Measurements from ENCODE around the gene DOK3.
A peak's percentile ranks its signal among the peaks of the same experiment; 100 is the strongest.
"Not testable (repeated sequence)": the region's sequence is repeated elsewhere in the genome, so short reads cannot be mapped to it uniquely, and the experiment has no call there.

Gene DOK3

DNA sequence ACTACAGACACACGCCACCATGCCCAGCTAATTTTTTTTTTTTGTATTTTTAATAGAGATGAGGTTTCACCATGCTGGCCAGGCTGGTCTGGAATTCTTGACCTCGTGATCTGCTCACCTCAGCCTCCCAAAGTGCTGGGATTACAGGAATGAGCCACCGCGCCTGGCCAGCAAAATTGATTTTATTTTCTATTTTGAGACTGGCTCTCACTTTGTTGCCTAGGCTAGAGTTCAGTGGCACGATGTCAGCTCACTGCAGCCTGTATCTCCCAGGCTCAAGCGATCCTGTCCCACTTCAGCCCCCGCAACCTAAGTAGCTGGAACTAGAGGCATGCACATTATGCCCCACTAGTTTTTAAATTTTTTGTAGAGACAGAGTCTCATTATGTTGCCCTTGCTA is 24.8 kb upstream of the DOK3 start:
- not testable (repeated sequence) for DNase-seq

GRCh38 chr5:177531209-177531940 is 21.7 kb upstream of the DOK3 start:
- DNase-seq = no peak

DNA sequence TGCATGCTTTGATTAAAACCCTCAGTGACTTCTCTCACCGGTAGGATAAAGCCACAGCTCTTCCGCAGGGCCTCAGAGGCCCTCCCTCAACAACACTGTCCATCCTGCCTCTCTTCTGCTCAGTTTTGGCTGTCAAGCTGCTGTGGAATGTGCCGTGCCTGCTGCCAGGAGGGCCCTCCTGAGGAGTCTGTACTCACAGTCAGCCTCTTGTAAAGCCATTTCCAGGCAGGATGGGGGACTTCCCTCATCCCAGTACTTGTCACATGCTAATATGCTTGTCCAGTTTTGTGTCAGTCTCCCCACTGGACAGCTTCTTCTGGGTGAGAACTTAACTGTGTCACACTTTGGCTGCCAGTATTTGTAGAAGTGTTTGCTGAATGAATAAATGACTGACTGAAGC is 21.0 kb upstream of the DOK3 start:
- no peak for DNase-seq

DNA sequence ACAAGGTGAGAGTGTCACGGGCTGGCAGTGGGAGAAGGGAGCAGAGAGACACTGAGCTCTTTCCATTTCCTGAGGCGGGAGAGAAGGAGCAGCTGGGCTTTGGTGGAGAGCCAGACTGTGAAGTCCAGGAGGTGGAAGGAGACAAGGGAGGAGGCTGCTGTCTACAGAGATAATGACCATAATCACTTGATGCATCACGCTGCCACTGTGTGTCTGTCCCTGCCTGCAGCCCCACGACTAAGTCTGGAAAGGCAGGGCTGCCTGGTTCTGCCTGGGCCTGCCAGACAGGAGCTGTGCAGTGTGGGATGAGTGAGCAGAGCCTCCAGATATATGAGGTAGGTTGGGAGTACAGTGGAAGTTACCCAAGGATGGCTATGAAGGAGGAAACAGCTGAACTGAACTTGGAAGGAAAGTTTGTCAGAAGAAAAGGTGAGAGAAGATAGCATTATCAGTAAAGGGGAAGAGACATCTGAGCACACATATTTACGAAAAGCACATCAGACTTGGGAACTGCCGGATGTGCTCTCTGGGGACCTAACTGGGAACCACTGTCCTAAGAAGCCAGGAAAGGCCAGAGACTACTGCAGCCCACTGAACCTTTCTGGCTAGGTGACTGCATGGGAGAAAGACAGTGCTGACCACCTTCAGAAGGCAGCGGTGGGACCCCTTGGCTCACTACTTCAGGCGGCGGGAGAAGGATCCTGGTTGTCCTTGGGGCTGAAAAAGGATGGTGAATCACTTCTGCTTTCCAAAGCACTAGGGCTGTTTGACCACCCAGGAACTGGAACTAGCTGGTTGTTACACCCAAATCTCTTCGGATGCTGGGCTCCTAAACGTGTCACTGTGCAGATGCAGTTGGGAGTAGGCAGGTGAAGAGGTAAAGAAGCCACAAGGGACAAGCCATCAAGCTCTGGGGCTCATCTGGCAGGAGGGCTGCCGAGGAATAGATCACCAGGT is 19.9 kb upstream of the DOK3 start:
- no peak for DNase-seq

DNA sequence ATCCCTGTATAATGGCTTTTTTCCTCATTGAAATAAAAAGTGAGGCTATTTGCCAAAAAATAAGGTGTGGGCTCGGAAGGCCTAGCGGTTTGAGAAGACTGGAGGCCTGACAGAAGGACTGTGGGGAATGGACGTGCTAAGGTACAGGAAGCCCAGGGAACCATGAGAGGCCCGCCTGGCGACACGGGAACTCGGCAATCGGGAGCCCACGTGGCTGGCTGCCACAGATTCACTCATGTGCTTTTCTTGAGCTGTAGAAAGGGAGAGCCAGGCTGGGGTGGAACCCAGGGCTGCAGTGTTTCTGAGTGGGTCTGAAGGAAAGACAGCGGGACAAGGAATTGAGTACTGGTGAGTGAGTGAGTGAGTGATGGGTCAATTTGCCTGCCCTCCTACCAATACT is 19.0 kb upstream of the DOK3 start:
- no peak for DNase-seq

- DNase-seq = no peak
Measured at GRCh38 chr5:177527595-177527994, 18.0 kb upstream of the DOK3 start.

GRCh38 chr5:177526791-177527190 is 17.2 kb upstream of the DOK3 start:
- no peak for DNase-seq

DNA sequence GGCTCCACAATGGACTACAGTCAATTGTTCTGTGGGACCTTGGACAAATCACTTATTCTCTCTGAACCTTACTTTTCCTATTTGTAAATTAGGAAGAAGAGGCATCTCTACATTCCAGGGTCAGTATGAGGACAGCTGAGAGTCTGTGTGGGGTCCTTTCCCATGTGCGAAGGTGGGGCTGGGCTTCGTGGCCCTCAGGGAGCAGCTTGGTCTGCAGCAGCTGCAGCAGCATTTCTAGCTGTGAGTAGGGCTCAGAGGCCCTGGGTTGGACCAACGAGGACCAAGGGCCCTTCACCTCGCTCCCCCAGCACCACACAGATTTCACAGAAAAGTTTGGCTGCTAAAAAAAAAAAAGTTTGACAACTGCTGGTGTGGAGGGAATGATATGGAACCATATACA is 16.6 kb upstream of the DOK3 start:
- DNase-seq = no peak

GRCh38 chr5:177524941-177525655 is 15.5 kb upstream of the DOK3 start:
- no peak for DNase-seq

DNA sequence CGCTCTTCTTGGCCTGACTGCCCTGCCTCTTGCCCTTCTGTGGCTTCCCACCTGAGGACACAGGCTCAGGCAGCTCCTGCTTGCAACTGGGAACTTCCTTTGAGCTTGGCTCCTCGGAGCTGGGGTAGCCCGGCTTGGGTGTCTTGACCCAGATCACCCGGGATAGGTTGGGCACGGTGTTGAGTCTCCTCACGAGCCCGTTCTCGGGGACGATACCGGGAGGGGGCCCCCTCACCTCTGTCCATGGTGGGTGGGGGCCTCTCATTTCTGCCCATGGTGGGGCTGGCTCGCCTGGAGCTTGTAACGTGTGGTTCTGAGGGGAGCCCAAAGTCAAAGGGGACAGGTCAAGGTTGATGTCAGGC is 14.9 kb upstream of the DOK3 start:
- no peak for DNase-seq

DNA sequence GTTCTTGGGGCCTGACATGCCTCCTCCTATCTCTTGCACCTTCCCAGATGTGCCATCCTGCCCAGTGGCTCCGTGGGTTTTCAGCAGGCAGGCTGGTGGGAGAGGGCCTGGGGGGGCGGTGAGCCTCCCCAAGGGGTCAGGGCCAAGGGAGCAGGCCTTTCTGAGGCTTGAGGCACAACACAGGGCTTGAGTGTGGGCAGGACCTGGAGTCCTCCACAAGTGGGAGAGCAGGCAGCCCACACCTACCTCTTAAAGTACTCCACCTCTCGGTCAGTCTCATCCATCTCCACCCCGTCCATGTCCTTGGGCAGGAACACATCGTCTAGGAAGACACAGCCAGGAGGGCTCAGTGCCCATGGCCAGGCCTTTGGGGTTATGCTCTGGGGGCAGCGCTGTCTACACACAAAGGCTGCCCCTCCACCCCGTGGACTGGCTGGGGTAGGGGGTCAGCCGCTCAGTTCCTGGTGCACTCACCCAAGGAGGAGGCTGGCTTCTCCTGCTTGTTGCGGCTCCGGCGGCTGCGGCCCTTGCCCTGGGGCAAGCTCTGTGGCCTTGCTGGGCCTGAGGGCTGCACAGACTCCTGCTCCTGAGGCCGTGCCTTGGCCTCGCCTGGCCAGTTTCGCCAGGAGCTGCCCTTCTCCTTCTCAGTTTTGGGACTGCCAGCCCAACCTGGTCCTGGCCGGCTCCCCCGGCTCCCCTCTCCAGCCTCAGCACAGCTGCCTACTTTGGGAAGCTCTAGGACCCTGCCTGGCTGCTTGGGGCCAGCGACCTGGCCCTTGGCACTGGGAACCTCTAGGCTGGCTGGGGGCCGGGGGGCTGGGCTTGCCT is 14.3 kb upstream of the DOK3 start:
- DNase-seq = no peak

DNA sequence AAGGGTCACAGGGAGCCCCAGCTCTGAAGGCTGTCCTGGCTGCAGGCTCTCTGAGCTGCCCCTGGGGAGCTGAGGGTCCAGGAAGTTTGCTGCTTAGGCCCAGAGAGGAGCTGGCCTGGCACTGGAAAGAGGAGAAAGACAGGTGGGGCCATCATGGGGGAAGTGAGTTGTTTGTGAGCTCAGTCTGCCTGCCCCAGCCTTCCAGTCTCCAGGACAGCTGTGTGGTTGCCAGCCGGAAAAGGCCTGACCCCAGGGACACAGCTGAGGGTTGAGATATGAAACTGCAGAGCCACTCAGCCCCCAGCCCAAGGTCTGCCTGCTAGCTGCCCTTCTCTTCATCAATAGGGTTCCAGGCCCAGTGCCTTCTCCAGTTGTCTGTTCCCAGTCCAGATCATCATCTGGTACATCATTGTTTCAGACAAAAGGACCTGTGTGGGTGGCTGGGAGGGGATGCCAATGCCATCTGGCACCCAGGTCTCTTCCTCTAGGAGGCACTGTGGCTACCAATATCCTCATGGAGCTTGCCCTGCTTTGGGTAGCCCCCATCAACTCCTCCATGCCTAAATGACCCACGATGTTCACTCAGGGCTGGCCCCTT is 11.4 kb upstream of the DOK3 start:
- no peak for DNase-seq

DNA sequence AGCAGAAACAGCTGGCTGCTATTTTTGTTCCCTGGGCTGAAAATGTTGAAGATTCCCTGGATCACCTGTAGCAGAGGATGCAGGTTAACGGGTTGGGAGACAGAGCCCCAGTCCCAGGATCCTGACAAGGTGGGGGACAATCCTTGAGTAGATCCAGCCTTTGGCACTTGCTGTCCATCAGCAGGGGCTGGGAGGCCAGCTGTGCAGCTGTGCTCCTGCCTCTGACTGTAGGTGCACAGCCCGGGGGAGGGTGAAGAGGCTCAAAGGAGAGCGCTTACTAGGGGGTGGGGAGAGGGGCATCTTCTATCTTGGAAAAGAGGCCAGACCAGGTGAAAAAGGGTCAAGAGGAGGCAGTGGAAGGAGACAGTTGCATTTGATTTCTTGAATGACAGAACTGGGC is 10.6 kb upstream of the DOK3 start:
- DNase-seq = no peak

DNA sequence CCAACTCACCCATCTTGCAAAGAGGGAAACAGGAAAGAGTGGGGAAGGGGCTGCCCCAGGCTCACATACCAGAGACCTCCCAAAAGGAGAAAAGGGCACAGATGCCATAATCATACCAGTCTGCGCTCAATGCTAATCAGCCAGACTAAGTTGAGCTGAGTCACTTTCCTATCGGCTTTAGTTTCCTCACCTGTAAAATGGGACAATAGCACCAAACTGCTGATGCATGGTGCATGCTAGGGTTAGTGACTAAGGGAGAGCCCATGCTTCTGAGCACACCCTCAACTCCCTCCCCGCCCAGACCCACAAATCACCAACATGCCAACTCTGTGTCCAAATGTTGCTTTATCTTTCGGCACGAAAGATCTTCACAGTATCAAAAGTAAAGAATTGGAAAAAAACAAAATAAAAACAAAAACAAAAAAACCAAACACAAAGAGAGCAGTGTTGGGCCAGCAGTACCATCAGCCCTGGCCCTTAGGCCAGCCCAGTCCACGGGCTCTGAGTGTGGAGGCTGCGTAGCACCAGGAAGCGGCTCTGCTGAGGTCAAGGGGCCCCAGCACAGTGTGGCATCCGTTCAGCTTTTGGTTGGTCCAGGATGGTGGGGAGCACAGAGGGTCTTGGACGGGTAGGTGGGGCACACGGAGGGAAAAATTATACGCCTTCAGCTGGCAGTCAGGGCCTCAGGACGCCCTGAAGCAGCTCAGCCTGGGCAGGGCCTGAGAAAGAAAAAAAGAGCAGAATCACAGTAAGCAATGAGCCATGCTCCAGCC is 10.0 kb upstream of the DOK3 start:
- DNase-seq = no peak

- peak; percentile 99 for DNase-seq
Measured at GRCh38 chr5:177516601-177517568, 7.3 kb upstream of the DOK3 start, which contains the start of gene DDX41. DDX41 (minus strand) TSS chr5:177516961; CDS start chr5:177516945, 16 bp downstream.

DNA sequence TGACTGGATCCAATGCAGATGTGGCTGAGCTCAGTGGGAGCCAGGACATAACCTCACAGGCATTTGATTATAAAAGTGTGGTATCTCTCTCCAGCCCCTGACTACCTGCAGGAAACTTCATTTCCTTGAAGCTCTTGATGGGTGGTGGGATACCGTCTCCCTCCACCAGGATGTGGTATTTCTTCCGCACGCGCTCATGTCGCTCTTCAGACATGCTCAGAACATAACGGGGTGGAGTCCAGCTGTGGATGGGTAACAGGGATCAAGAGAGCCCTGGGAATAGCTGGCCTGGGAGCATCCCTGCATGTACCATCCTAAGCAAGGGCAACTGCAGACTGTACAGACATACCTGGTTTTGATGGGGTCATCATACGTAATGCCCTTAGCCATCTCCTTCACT is 6.0 kb upstream of the DOK3 start:
- no peak for DNase-seq

DNA sequence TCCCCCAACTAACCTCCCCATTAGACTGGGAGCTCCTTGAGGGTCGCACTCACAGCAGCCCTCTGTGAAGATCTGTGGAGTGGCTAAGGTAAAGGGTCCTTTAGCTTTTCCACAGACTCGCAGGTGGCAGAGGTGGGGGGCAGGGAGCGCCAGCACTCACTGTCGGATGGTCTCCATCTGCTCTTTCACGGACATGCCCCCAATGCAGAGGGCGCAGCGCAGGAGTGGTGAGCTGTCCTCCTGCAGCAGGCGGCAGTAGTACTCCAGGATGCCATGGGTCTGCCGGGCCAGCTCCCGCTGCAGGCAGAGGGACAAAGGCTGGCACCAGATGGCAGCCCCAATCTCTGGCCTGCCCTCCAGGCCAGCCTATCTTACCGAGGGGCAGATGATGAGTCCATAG is 4.9 kb upstream of the DOK3 start:
- no peak for DNase-seq

GRCh38 chr5:177513500-177513899 is 3.9 kb upstream of the DOK3 start:
- no peak for DNase-seq

GRCh38 chr5:177512736-177513380 is 3.2 kb upstream of the DOK3 start:
- DNase-seq = no peak

Data from eye (tissue), 1 donor.